Stimulated activated CD4-positive, alpha-beta T cell treated with anti-CD3 and anti-CD28 coated beads, Interleukin-2, amount 100 ng/mL, for 24 hours (primary cell): ENCODE measurements around the gene LILRB2.
"Not testable (repeated sequence)": the region's sequence is repeated elsewhere in the genome, so short reads cannot be mapped to it uniquely, and the experiment has no call there.

Source experiments
- DNase-seq, 2 donors: peaks; one replicate each; pipeline ENCODE4 v3.0.0-alpha.2; 2020

Gene LILRB2

GRCh38 chr19:54302257-54302656, 21.3 kb upstream of the LILRB2 start:
- DNase-seq: no peak

GRCh38 chr19:54299515-54299914, 18.6 kb upstream of the LILRB2 start:
- no peak for DNase-seq

- no peak for DNase-seq
Measured at GRCh38 chr19:54299126-54299498, 18.2 kb upstream of the LILRB2 start.

DNA sequence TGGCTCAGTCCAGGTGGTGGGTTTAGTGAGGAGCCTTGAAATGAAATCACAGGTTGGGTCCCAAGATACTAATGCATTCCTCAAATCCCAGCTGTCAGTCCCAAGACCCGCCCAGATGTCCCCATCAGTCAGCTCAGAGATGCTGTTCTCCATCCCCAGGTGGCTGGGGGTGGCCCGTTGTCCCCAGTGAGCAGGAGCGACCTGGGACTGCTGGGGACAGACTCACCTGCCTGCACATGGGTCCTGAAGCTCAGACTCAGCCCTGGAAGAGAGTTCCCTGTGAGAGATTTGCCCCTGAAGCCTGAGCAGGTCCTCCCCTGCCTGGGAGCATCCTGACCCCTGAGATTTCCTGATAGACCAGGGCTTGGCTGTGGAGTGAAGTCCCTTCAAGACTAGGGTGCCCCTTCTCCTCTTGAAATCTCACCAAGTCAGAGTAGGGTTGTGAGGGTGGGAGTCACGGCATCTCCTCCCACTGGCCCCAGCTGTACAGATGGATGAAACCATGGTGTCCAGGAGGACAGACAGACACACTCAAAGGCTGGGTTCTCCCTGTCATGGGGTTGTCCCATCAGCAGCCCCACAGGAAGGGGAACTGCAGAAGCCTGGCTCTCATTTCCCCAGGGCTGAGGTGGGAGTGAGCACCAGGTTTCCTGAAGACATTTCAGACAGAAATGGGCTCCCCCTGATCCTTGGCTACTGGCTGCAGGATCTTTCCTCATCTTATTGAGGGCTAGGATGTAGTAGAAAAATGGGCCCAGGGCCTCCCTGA, 17.6 kb upstream of the LILRB2 start:
- DNase-seq: no peak

GRCh38 chr19:54297759-54298305, 16.9 kb upstream of the LILRB2 start:
- no peak for DNase-seq

- DNase-seq: no peak
Measured at GRCh38 chr19:54294539-54294938, 13.6 kb upstream of the LILRB2 start.

DNA sequence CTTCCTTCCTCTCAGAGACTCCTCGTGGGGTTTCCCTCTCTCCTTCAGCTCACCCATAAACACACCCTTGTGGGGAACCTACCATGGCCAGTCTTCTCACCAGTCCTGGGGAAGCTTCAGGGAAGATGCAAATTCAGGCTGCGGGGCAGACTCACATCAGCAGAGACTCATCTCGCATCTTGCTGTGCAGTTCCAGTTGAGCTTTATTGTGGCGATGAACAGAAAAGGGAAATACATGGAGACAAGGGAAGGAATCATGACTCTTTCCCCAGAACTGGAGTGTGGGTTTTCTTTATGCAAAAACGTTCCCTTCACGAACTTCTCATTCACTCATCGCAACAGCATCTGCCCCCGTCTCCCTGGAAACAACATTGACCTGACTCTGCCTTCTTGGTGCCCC, 8.2 kb upstream of the LILRB2 start:
- not testable (repeated sequence) for DNase-seq

DNA sequence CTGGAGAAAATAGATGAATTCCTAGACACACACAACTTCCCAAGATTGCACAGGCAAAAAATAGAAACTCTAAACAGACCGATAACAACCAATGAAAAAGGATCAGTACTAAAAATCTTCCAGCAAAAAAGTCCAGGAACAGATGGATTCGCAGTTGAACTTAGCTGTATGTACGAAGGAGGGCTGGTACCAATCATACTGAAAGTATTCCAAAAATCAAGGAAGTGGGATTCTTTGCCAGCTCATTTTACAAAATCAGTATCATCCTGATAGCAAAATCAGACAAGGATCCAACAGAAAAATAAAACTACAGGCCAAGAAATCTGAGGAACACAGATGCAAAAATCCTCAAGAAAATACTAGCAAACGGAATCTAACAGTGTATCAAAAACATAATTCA, 6.5 kb upstream of the LILRB2 start:
- DNase-seq: no peak

GRCh38 chr19:54286283-54286682, 5.4 kb upstream of the LILRB2 start:
- DNase-seq: not testable (repeated sequence)

GRCh38 chr19:54285427-54286056, 4.6 kb upstream of the LILRB2 start:
- not testable (repeated sequence) for DNase-seq

DNA sequence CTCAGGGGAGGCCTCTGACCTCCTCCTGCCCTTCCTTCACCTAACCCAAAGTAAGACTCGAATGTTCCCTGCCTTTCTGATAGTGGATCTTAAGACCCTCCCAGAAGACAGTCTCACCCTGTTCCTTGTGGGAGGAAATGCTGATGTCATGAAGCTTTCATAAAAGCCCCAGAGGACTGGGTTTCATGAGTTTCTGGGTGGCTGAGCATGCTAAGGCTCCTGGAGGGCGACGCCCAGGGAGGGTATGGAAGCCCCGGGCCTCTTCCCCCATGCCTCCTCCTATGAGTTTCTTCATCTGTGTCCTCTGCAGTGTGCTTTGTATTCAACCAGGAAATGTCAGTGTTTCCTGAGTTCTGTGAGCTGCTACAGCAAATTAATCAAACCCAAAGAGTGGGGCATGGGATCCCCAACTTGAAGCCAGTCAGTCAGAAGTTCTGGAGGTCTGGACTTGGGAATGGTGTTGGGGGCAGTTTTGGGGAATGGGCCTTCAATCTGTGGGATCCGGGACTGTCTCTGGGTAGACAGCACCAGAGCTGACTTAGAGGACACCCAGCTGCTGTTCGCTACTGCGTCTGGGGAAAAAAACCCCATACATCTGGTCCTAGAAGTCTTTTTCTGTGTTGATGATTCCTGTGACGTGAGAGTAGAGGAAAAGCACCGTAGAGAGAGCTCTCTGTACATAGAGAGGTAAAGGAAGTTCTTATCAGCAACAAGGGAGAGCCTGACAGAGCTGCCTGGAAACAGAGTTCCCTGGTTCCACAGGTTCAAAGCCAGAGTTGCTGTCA, 2.0 kb upstream of the LILRB2 start:
- DNase-seq: no peak

- DNase-seq: not testable (repeated sequence)
Measured at GRCh38 chr19:54281729-54282075, 792 bp upstream of the LILRB2 start.

DNA sequence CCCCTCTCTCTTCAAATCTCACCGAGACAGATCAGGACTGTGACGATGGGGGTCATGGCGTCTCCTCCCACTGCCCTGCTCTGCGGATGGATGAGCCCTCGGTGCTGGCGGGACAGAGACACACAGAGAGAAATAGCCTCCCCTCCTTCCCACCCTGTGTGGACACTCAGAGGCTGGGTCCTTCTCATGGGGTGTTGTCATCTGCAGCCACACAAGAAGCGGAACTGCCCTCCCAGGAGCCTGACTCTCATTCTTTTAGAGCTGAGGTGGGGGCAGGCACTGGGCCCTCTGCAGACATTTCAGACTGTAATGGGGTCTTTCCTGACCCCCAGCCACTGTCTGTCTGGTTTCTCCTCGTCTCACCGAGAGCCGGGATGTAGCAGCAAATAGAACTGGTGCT, 469 bp downstream of the LILRB2 start:
- not testable (repeated sequence) for DNase-seq

DNA sequence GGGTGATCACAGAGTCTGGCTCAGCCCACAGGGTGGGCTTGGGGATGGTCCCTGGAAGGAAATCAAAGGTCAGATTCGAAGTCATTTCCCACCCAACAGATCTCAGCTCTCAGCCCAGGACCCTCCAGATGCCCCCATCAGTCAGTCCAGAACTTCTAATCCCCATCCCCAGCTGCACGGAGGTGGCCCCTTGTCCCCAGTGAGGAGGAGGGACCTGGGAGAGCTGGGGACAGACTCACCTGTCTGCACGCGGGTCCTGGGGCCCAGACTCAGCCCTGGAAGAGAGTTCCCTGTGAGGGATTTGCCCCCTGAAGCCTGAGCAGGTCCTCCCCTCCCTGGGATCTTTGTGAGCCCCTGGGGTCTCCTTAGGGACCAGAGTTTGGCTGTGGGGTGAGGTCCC, 885 bp downstream of the LILRB2 start:
- not testable (repeated sequence) for DNase-seq

DNA sequence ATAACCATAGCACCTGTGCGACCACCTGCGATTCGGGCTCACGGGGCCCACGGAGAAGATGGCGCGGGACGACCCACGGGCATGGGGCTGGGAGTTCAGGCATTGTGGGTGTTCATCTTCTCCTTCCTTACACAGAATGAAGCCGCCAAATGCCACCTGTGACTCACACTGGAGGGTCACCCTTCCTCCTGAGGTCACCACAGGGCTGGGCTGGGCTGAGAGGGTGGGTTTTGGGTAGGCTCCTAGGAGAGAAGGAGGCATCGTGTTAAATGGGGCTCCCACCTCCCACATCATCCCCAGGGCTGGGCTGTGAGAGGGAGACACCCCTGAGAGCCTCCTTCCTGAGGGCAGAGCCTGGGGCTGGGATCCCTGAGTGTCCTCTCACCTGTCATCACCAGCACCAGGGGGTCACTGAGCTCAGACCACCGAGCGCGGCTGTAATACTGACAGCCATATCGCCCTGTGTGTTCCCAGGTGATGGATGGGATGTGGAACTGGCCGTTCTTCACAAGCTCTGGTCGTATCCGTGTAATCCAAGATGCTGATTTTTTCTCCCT, 1.4 kb downstream of the LILRB2 start:
- DNase-seq: no peak

GRCh38 chr19:54278571-54279195, 2.2 kb downstream of the LILRB2 start:
- not testable (repeated sequence) for DNase-seq

DNA sequence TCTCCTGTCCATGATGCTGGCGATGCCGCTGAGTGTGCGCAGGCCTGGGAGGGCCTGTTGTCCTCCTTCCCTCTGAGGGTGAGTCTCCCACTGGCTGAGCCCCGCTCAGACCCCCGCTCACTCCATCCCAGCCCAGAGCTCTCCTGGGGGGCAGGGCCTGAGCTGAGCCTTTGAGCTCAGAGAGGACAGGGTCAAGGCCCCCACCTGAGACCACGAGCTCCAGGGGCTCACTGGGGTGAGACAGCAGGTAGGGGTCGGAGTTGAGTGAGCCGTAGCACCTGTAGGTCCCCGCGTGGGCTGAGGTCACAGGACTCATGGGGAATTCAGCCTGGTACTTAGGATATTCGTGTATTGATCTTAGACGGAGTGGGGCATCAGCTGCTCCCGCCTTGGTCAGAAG, 2.9 kb downstream of the LILRB2 start:
- DNase-seq: not testable (repeated sequence)

GRCh38 chr19:54277111-54277615, 3.7 kb downstream of the LILRB2 start:
- not testable (repeated sequence) for DNase-seq

- no peak for DNase-seq
Measured at GRCh38 chr19:54275951-54276350, 5.0 kb downstream of the LILRB2 start.

DNA sequence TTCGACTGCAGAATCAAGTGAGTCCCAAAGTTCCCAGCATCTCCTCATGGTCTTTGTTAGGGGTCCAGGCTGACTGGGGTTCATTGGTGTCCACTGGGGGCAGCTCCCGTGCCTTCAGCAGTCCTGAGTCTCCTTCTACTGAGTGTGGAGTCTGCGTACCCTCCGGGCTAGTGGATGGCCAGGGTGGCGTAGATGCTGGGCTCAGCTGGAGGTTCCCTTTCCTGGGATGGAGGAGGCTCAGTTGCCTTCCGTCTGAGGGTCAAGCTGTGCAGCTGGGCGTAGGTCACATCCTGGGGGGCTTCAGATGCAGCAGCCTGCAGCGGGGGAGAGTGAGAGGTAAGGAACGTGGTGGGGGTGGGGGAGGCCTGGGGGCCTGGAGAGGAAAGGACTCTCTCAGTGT, 6.4 kb downstream of the LILRB2 start:
- not testable (repeated sequence) for DNase-seq

GRCh38 chr19:54273821-54274220, 7.1 kb downstream of the LILRB2 start:
- DNase-seq: no peak

DNA sequence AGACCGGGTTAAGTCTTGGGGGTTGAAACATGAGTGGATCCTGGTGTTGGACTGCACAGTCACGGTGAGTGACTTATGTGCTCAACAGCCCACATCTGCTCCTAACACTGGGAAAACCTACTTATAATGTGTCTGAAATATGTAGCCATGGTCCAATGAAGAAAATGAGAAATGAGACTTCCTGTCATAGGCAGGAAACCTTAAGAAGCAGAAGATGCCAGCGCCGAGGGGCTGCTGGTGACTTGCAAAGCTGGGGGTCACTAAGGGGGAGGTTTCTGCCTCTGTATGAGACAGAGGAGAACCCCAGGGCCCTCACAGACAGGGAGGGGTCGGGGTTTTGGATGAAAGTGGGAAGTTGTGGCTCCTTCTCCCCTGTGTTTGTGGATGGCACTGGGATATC, 8.7 kb downstream of the LILRB2 start:
- DNase-seq: not testable (repeated sequence)

DNA sequence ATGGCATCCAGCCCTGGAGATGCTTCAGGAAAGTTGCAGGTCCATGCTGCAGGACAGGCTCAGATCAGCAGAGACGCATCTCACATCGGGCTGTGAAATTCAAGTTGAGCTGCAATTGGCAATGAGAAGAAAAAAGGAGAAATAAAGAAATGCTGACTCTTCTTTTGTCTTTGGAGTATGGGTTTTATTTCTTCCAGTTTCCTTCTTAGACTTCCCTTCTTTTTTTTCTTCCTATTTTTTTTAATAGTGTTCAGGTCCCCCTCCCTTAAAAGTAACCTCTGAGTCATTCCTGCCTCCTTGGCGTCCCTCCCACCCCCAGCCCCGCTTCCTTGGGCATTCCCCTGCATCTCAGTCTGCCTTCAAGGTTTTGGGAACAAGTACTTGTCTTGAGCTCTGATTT, 9.3 kb downstream of the LILRB2 start:
- not testable (repeated sequence) for DNase-seq
